Neutrophil (primary cell): ENCODE measurements around the gene AHNAK.
"Not testable (repeated sequence)": the region's sequence is repeated elsewhere in the genome, so short reads cannot be mapped to it uniquely, and the experiment has no call there.

Experiments
- H3K27ac ChIP-seq: fragments of 200-600 bp; sonication (generic); 2 replicates; pipeline ENCODE4 v1.5.1; 2016; ENCODE audit warnings: mild to moderate bottlenecking, moderate library complexity
- H3K27me3 ChIP-seq: fragments of 200-600 bp; sonication (generic); 2 replicates; pipeline ENCODE4 v1.6.0; 2016; ENCODE audit warnings: mild to moderate bottlenecking
- H3K36me3 ChIP-seq: fragments of 200-600 bp; sonication (generic); 2 replicates; pipeline ENCODE4 v1.5.1; 2017
- H3K4me1 ChIP-seq, 2 experiments: fragments of 200-600 bp in 1 of 2; sonication (generic) in 1 of 2; 1 replicate in 1 of 2; 2 replicates in 1 of 2; pipeline versions ENCODE4 v1.5.1 to v1.6.1; 2013 to 2016; ENCODE audit warnings: low read depth in 1 of 2, low read length in 1 of 2, mild to moderate bottlenecking in 1 of 2, moderate library complexity in 1 of 2; ENCODE audit not compliant: control insufficient read depth in 1 of 2, insufficient read depth in 1 of 2
- H3K4me3 ChIP-seq, 2 experiments: fragments of 200-600 bp in 1 of 2; sonication (generic) in 1 of 2; 1 replicate in 1 of 2; 2 replicates in 1 of 2; pipeline ENCODE4 v1.5.1; 2013 to 2016; ENCODE audit warnings: low read depth in 1 of 2, low read length in 1 of 2, mild to moderate bottlenecking in 1 of 2, moderate library complexity in 1 of 2
- H3K9me3 ChIP-seq: fragments of 200-600 bp; sonication (generic); 2 replicates; pipeline ENCODE4 v1.5.1; 2016
- TF ChIP-seq, protein P1 (sequence below): fragments of 200-600 bp; sonication (generic); IDR thresholded peaks from 2 replicates; pipeline ENCODE4 v1.5.1; 2016; ENCODE audit warnings: antibody characterized with exemption

Gene AHNAK

DNA sequence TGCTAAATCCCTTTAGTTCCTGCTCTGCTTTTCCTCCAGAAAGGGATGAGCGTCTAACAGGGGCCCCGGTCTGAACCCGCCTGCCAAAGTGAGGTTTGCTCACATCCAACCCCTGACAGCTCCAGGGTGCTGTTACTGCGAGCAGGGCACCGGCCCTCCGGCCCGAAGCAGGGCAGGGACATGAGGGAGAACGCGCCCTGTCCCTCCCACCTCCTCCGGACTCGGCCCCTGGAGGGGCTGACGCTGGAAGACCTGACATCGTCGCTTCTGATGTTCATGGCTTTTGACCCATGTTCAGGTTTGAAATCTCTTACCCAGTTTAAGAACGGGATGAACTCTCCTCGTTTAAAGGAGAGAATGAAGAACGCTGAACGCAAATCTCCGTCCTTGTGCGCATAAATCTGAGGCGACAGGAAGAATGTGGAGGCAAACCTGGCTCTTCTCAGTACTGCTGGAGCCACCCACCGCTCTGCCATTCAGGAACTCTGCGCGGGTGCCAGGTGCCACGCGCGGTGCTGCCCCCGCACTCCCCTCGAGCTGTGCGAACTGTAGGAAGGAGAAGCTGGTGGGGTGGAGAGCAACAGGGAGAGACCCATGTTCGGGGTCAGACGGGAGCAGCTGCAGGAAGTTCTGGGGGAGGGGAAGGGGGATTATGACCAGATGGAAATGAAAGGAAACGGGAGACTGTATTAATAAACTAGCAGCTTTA, 27.9 kb upstream of the AHNAK start:
- Histone ChIP-seq H3K27ac (peak overlapping the region; percentile 81), H3K4me3 (peak overlapping the region; percentile 95 to 98), H3K4me1 (peaks cover 37% of the 10 kb centered on the region in 2 experiments), H3K27me3 (no peaks in the 10 kb centered on the region), H3K36me3 (peaks cover 42% of the 10 kb centered on the region), H3K9me3 (no peaks in the 10 kb centered on the region)
- TF ChIP-seq, protein P1, sequence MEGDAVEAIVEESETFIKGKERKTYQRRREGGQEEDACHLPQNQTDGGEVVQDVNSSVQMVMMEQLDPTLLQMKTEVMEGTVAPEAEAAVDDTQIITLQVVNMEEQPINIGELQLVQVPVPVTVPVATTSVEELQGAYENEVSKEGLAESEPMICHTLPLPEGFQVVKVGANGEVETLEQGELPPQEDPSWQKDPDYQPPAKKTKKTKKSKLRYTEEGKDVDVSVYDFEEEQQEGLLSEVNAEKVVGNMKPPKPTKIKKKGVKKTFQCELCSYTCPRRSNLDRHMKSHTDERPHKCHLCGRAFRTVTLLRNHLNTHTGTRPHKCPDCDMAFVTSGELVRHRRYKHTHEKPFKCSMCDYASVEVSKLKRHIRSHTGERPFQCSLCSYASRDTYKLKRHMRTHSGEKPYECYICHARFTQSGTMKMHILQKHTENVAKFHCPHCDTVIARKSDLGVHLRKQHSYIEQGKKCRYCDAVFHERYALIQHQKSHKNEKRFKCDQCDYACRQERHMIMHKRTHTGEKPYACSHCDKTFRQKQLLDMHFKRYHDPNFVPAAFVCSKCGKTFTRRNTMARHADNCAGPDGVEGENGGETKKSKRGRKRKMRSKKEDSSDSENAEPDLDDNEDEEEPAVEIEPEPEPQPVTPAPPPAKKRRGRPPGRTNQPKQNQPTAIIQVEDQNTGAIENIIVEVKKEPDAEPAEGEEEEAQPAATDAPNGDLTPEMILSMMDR: no peak

DNA sequence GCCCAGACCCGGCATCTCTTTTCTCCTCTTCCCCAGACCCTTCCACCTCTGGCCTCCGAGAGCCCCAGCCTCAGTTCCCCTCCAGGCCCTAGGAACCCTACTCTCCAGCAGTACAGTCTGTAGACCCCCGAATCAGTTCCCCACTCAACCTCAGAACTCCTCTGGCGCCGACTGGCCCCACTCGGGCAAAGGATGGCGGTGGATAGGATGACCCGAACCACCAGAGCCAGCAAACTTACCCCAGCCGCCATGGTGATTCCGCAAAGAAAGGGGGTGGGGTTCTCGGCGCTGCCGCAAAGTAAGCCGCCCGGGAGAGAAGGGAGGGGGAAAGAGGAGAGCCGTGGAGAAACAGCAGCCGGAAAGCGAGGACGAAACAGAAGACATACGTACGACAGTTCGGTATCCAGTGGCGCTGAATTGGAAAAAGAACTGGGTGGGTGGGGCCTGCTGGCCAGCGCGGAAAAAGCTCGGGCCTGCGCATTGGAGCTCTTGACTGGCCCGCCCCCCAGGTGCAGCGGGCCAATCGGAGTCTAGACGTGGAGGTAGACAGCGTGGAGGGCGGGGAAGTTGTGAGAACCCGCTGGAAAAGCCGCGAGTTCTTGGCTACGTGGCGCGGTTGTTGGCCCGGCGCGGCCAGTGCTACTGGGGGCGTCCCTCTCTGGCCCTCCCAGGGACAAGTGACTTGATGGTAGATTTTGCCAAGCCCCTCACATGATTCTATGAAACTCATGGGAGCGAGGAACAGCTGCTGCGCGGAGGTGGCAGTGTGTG, 27.2 kb upstream of the AHNAK start, which contains the start of gene EEF1G:
TSS of gene EEF1G (minus strand) at position 300 of the 771 bp plus-strand sequence. CDS start at position 251, 49 bp downstream.
- Histone ChIP-seq H3K27ac (peak within 1 kb of the TSS; percentile 81), H3K4me3 (peak within 1 kb of the TSS; percentile 95 to 98), H3K36me3 (peaks cover 49% of the 10 kb centered on the region), H3K27me3 (no peaks in the 10 kb centered on the region), H3K9me3 (no peaks in the 10 kb centered on the region), H3K4me1 (peaks cover 37% of the 10 kb centered on the region in 2 experiments)
- TF ChIP-seq, protein P1: peak; percentile 47

- H3K27me3 ChIP-seq: no peaks in the 10 kb centered on the region
- TF ChIP-seq, protein P1: no peak
- H3K4me3 ChIP-seq: peak overlapping the region; percentile 95 to 98
- no peaks in the 10 kb centered on the region for H3K9me3 ChIP-seq
- peaks cover 47% of the 10 kb centered on the region for H3K36me3 ChIP-seq
- peaks cover 37% of the 10 kb centered on the region in 2 experiments for H3K4me1 ChIP-seq
- H3K27ac ChIP-seq: peak overlapping the region; percentile 81
These were observed 26.5 kb upstream of the AHNAK start for GRCh38 chr11:62573006-62573591.

- H3K36me3 ChIP-seq: peaks cover 47% of the 10 kb centered on the region
These were observed 25.8 kb upstream of the AHNAK start for GRCh38 chr11:62572431-62572830.

DNA sequence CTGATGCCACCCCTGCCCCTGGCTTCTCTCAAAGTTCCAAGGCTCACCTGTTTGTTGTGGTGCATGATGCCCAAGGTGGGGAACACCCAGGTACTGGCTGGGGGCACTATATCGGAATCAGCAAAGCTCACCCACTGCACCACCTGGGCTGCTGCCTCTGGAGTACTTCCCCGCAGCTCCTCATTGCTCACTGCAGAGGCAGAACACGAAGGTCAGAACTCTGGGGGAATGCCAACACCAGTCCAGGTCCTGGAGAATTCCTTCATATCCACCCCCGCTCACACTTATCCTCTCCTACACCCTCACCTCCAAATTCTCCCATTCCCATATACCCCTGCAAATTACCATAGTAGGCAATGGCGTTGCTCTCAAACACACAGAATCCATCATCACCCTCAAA, 24.9 kb upstream of the AHNAK start:
- H3K4me3 ChIP-seq, H3K27ac ChIP-seq: not testable (repeated sequence)
- peaks cover 50% of the 10 kb centered on the region for H3K36me3 ChIP-seq

More at GRCh38 chr11:62572431-62572830, 25.8 kb upstream of the AHNAK start:
- H3K27me3 ChIP-seq: no peaks in the 10 kb centered on the region
- H3K4me1 ChIP-seq: peaks cover 34 to 35% of the 10 kb centered on the region in 2 experiments
- TF ChIP-seq, protein P1: no peak
- no peak overlapping the region for H3K27ac ChIP-seq
- H3K4me3 ChIP-seq: peak overlapping the region in 1 of 2 experiments; percentile 98
- no peaks in the 10 kb centered on the region for H3K9me3 ChIP-seq

GRCh38 chr11:62570903-62571302, 24.3 kb upstream of the AHNAK start:
- peaks cover 53% of the 10 kb centered on the region for H3K36me3 ChIP-seq
- H3K4me1 ChIP-seq: peaks cover 24% of the 10 kb centered on the region in 2 experiments
- not testable (repeated sequence) for H3K9me3 ChIP-seq, H3K27me3 ChIP-seq, H3K4me3 ChIP-seq, H3K27ac ChIP-seq

More for the DNA sequence above, 24.9 kb upstream of the AHNAK start:
- peaks cover 25 to 26% of the 10 kb centered on the region in 2 experiments for H3K4me1 ChIP-seq
- H3K27me3 ChIP-seq, H3K9me3 ChIP-seq: not testable (repeated sequence)
